ENCODE measurements around the gene RAMP1.

The RAMP1 gene

GRCh38 chr2:237859533-237860272 lies at the start of gene RAMP1:
TSS of gene RAMP1 (plus strand) at chr2:237859623. CDS start at chr2:237859676, 53 bp downstream.
- Histone ChIP-seq H3K27me3 (ENCODE audit: insufficient read depth, insufficient read length) (peaks cover 35% of the 10 kb centered on the region), H3K36me3 (ENCODE audit: insufficient read depth, insufficient read length, low read length) (no peaks in the 10 kb centered on the region), H3K9ac (ENCODE audit: insufficient read length, low read depth) (peak within 1 kb of the TSS; percentile 44), H3K4me3 (ENCODE audit: insufficient read length, low read depth) (peak within 1 kb of the TSS; percentile 36), H3K9me3 (ENCODE audit: insufficient read depth, low read length) (no peaks in the 10 kb centered on the region), H3K4me1 (ENCODE audit: insufficient read depth, insufficient read length) (peaks cover 24% of the 10 kb centered on the region)
- DNase-seq (ENCODE audit: low read depth, low spot score) = no peak
- TF ChIP-seq YY1 (IDR thresholded peaks at IDR 0.05; ENCODE audit: insufficient read depth, insufficient read length) (no peak), SUZ12 (IDR thresholded peaks at IDR 0.05; ENCODE audit: extremely low read depth, insufficient read depth, insufficient read length) (no peak)

- TF ChIP-seq YY1 (IDR thresholded peaks at IDR 0.05; ENCODE audit: insufficient read depth, insufficient read length) = no peak
- TF ChIP-seq SUZ12 (IDR thresholded peaks at IDR 0.05; ENCODE audit: extremely low read depth, insufficient read depth, insufficient read length) = no peak
- no peak for TF ChIP-seq ZNF274 (IDR thresholded peaks at IDR 0.05; ENCODE audit: low read depth, low read length)
- Histone ChIP-seq H3K9ac (ENCODE audit: insufficient read length, low read depth) (no peak overlapping the region), H3K36me3 (ENCODE audit: insufficient read depth, insufficient read length, low read length) (no peaks in the 10 kb centered on the region), H3K9me3 (ENCODE audit: insufficient read depth, low read length) (no peaks in the 10 kb centered on the region), H3K4me3 (ENCODE audit: insufficient read length, low read depth) (no peak overlapping the region), H3K27me3 (ENCODE audit: insufficient read depth, insufficient read length) (peaks cover 4% of the 10 kb centered on the region), H3K4me1 (ENCODE audit: insufficient read depth, insufficient read length) (no peaks in the 10 kb centered on the region)
- no peak for DNase-seq (ENCODE audit: low read depth, low spot score)
Observed at GRCh38 chr2:237815637-237816036, 43.8 kb upstream of the RAMP1 start.

GRCh38 chr2:237816531-237816930 lies 42.9 kb upstream of the RAMP1 start:
- Histone ChIP-seq H3K4me1 (ENCODE audit: insufficient read depth, insufficient read length) (no peaks in the 10 kb centered on the region), H3K36me3 (ENCODE audit: insufficient read depth, insufficient read length, low read length) (no peaks in the 10 kb centered on the region), H3K9me3 (ENCODE audit: insufficient read depth, low read length) (no peaks in the 10 kb centered on the region), H3K9ac (ENCODE audit: insufficient read length, low read depth) (no peak overlapping the region), H3K27me3 (ENCODE audit: insufficient read depth, insufficient read length) (no peaks in the 10 kb centered on the region), H3K4me3 (ENCODE audit: insufficient read length, low read depth) (no peak overlapping the region)
- DNase-seq (ENCODE audit: low read depth, low spot score) = no peak
- TF ChIP-seq SUZ12 (IDR thresholded peaks at IDR 0.05; ENCODE audit: extremely low read depth, insufficient read depth, insufficient read length) (no peak), YY1 (IDR thresholded peaks at IDR 0.05; ENCODE audit: insufficient read depth, insufficient read length) (no peak), ZNF274 (IDR thresholded peaks at IDR 0.05; ENCODE audit: low read depth, low read length) (no peak)

- H3K27me3 ChIP-seq (ENCODE audit: insufficient read depth, insufficient read length) = no peaks in the 10 kb centered on the region
- no peak overlapping the region for H3K9ac ChIP-seq (ENCODE audit: insufficient read length, low read depth)
- DNase-seq (ENCODE audit: low read depth, low spot score) = no peak
- H3K4me1 ChIP-seq (ENCODE audit: insufficient read depth, insufficient read length) = no peaks in the 10 kb centered on the region
- H3K36me3 ChIP-seq (ENCODE audit: insufficient read depth, insufficient read length, low read length) = no peaks in the 10 kb centered on the region
- H3K9me3 ChIP-seq (ENCODE audit: insufficient read depth, low read length) = no peaks in the 10 kb centered on the region
- no peak overlapping the region for H3K4me3 ChIP-seq (ENCODE audit: insufficient read length, low read depth)
- TF ChIP-seq SUZ12 (IDR thresholded peaks at IDR 0.05; ENCODE audit: extremely low read depth, insufficient read depth, insufficient read length) (no peak), YY1 (IDR thresholded peaks at IDR 0.05; ENCODE audit: insufficient read depth, insufficient read length) (no peak), ZNF274 (IDR thresholded peaks at IDR 0.05; ENCODE audit: low read depth, low read length) (no peak)
Observed at GRCh38 chr2:237818066-237818473, 41.4 kb upstream of the RAMP1 start.

GRCh38 chr2:237819231-237819630 lies 40.2 kb upstream of the RAMP1 start:
- H3K4me3 ChIP-seq (ENCODE audit: insufficient read length, low read depth) = no peak overlapping the region
- H3K9me3 ChIP-seq (ENCODE audit: insufficient read depth, low read length) = no peaks in the 10 kb centered on the region
- H3K4me1 ChIP-seq (ENCODE audit: insufficient read depth, insufficient read length) = no peaks in the 10 kb centered on the region
- DNase-seq (ENCODE audit: low read depth, low spot score) = no peak
- no peaks in the 10 kb centered on the region for H3K36me3 ChIP-seq (ENCODE audit: insufficient read depth, insufficient read length, low read length)
- TF ChIP-seq YY1 (IDR thresholded peaks at IDR 0.05; ENCODE audit: insufficient read depth, insufficient read length) (no peak), SUZ12 (IDR thresholded peaks at IDR 0.05; ENCODE audit: extremely low read depth, insufficient read depth, insufficient read length) (no peak), ZNF274 (IDR thresholded peaks at IDR 0.05; ENCODE audit: low read depth, low read length) (no peak)
- H3K9ac ChIP-seq (ENCODE audit: insufficient read length, low read depth) = no peak overlapping the region
- no peaks in the 10 kb centered on the region for H3K27me3 ChIP-seq (ENCODE audit: insufficient read depth, insufficient read length)

- H3K27me3 ChIP-seq (ENCODE audit: insufficient read depth, insufficient read length) = no peaks in the 10 kb centered on the region
- TF ChIP-seq ZNF274 (IDR thresholded peaks at IDR 0.05; ENCODE audit: low read depth, low read length) = no peak
- no peak for TF ChIP-seq SUZ12 (IDR thresholded peaks at IDR 0.05; ENCODE audit: extremely low read depth, insufficient read depth, insufficient read length)
- TF ChIP-seq YY1 (IDR thresholded peaks at IDR 0.05; ENCODE audit: insufficient read depth, insufficient read length) = no peak
- DNase-seq (ENCODE audit: low read depth, low spot score) = no peak
- no peak overlapping the region for H3K9ac ChIP-seq (ENCODE audit: insufficient read length, low read depth)
- H3K9me3 ChIP-seq (ENCODE audit: insufficient read depth, low read length) = no peaks in the 10 kb centered on the region
- no peaks in the 10 kb centered on the region for H3K4me1 ChIP-seq (ENCODE audit: insufficient read depth, insufficient read length)
- no peaks in the 10 kb centered on the region for H3K36me3 ChIP-seq (ENCODE audit: insufficient read depth, insufficient read length, low read length)
- H3K4me3 ChIP-seq (ENCODE audit: insufficient read length, low read depth) = no peak overlapping the region
Observed at GRCh38 chr2:237820421-237820820, 39.0 kb upstream of the RAMP1 start.

GRCh38 chr2:237823544-237823943 lies 35.9 kb upstream of the RAMP1 start:
- H3K9ac ChIP-seq (ENCODE audit: insufficient read length, low read depth) = no peak overlapping the region
- no peaks in the 10 kb centered on the region for H3K9me3 ChIP-seq (ENCODE audit: insufficient read depth, low read length)
- no peak for DNase-seq (ENCODE audit: low read depth, low spot score)
- H3K36me3 ChIP-seq (ENCODE audit: insufficient read depth, insufficient read length, low read length) = no peaks in the 10 kb centered on the region
- no peaks in the 10 kb centered on the region for H3K27me3 ChIP-seq (ENCODE audit: insufficient read depth, insufficient read length)
- TF ChIP-seq ZNF274 (IDR thresholded peaks at IDR 0.05; ENCODE audit: low read depth, low read length) = no peak
- TF ChIP-seq SUZ12 (IDR thresholded peaks at IDR 0.05; ENCODE audit: extremely low read depth, insufficient read depth, insufficient read length) = no peak
- no peak for TF ChIP-seq YY1 (IDR thresholded peaks at IDR 0.05; ENCODE audit: insufficient read depth, insufficient read length)
- no peaks in the 10 kb centered on the region for H3K4me1 ChIP-seq (ENCODE audit: insufficient read depth, insufficient read length)
- no peak overlapping the region for H3K4me3 ChIP-seq (ENCODE audit: insufficient read length, low read depth)
